Hindlimb muscle (tissue), 1 donor: ENCODE data around the gene PDCD10. TPM values are rescaled to one million over a fixed set of nuclear protein-coding genes. Genes with fewer than 3 reads are reported as not detected.

Experiments used
- DNase-seq: peaks from one replicate; pipeline ENCODE4 v3.0.0-alpha.2; 2013
- polyA plus RNA-seq: library from polyadenylated mRNA; unstranded; fragments of 120-200 nt; gene quantifications from one replicate; pipeline ENCODE4 v1.2.1, GENCODE V29; 2013; ENCODE audit not compliant: insufficient read length

The PDCD10 gene
- polyA plus RNA-seq, 1 donor, result 24.6 TPM

DNA sequence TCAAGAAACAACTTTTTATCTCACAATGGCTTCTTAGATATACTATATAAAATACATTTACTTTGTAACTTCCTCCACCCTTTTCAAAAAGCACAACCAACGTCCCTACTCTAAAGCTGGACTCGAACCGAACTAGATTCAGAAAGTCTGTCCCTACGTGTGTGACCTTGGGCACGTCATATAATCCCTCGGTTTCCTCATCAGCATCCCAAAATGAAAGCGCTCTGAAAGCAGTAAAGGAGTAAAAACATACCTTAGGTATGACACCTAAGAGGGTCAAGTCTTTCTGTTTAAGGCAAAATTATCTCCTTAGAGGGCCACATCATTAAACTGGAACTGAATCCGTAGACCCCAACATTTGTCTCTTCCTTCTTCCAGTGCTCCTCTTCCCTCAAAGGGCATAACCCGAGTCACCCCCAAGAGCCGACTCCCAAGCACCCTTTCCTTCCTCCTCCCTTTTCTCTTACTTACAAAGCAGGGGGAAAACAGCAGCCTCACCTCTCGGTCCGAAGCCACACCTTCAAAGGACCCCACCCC is 663 bp downstream of the PDCD10 start:
- no peak for DNase-seq

DNA sequence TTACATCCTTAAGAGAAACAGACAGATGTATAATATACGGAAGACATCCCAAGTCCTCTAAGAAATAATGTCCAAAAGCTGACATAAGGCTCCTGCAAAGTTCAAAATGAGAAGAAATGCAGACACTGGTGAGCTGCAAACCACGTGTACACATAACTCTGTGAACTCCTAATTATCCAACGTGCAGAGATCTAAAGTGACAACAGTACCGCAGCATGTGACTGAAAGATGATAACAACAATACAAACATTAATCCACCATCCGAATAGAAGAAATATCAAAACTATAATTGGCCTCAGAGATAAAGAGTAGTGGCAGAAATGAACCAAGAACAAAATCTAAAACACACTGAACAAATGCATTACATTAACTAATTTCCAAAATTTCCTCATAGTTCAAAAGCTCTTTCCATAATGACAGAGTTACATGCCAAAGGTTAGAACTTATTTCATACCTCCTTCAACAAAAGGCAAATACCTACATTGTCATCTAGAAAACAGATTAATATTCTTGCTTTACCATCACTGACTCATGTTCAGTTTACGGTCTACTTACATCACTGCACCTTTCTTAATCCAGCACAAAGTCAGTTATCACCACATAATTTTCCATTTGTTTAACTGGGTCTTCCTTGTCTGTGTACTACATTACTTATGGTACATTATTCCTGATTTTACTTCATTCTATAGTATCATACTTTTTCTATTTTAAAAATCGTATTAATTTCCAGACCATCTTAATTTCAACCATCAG is 2.2 kb downstream of the PDCD10 start:
- DNase-seq, result no peak

DNA sequence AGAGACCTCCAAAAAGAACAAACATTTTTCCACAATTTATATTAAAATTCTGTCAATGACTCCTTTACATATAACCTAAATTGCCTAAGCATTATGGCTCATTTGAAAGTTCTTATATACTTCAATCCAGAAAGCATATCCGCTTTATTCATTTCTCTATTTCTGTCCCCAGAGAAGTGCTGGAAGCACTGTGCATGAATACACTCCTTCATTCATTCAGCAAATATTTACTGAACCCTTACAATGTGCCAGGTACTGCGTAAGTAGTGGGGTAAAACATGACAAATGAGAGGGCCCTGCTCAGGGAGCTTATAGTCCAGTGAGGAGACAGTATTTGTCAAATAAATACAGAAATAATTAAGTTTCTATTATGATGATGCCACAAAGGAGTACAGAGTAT is 3.3 kb downstream of the PDCD10 start:
- DNase-seq, result no peak

DNA sequence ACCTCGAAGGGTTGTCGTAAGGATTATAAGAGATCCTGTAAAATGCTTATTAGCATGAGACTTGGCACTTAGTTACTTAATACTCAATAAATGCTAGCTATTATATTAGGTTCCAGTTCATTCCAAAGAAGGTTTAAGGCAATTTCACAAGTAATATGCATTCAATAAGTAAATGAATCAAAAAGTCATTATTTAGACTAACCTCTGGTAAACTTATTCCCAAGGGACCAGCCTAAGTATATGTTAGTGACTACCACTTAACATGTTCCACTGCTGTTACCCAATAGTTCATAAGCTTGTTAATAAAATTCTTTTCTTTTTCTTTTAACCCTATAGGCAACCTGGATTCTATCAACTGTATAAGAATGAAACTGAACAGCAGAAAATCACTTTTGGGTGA is 5.1 kb downstream of the PDCD10 start:
- DNase-seq, result no peak

DNA sequence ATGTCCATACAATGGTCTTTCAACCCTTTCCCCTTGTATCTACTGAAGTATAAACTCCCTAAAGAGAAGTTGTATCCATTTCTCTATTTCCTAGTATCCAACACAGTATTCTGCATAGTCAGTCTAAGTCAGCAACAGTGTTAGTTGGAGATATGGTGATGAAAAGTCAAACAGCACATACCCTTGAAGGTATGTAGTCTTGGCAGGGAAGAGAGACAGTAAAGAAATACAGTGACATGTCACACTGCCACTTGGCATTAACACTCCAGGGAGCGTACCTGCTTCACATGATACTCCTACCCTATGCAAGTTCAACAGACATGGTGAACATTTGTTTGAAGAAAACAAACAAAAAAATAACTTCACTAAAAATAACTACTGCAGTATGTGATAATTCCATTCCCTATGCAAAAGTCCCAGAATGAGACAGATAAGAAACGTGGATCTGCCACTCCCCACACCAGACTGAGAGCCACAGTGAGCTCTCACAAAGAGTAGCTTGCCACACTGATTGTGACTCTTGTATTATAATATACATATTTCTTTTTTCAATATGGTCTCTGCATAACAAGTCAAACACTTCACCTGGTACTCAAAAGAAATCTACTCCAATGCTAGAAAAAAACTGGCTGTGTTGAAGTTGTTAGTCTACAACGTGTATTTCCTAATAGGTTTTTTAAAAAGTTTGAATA is 5.9 kb downstream of the PDCD10 start:
- DNase-seq, result no peak

DNA sequence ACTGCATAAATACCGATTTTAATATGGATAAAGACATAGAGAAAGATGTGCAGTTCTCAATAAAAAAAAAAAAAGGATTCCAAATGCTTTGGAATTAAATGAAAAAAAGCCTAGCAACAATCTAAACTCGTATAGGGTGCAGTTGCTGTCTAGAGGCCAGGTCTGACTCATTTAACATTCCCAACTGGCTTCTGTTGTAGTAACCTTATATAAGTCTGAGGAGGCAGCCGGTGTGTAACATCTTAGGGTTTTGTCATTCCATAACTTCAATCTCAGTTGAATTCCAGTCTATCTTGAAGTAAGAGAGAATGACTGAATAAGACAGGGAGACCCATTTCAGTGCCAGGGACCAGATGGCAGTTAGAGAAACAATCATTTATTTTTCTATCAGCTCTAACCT is 6.5 kb downstream of the PDCD10 start:
- DNase-seq, result no peak

DNA sequence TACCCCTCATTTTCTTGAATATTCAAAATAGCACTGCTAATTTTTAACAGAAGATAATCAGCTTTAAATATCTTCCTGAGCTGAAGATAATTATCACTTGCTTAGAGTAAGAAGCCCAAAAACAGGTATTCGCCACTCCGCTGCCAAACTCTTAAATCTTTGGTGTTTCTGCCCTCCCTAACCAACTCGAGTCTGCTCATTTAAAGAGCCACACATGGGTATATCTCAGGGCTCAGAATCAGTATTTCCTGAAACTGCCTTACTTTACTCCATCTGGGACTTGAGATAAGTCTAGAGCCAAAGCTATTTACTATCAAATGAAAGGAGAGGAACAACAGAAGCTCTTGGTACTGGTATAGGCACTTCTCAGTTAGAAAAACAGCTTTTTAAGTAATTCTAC is 10.8 kb downstream of the PDCD10 start:
- no peak for DNase-seq

DNA sequence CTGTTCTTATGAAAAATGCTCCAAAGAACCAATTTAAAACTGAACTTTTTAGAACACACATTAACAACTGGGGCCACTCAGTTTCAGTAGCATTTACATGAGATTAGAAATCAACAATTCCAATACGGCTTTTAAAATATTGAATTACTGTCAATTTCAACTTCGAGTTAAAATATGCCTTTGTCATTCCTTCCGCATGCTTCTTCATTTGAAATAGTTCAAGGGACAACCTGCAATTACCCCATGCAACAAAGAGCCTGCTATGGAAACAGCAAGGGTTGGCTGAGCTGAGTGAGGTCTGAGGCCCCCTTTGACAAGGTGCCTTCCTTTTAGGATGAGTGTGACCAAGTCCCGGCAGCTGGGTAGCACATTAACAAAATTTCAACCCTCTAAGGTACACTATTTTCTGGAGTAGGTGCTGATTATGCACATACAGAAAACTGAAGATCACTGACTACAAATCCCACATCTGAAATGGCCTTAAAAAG is 11.6 kb downstream of the PDCD10 start:
- no peak for DNase-seq

DNA sequence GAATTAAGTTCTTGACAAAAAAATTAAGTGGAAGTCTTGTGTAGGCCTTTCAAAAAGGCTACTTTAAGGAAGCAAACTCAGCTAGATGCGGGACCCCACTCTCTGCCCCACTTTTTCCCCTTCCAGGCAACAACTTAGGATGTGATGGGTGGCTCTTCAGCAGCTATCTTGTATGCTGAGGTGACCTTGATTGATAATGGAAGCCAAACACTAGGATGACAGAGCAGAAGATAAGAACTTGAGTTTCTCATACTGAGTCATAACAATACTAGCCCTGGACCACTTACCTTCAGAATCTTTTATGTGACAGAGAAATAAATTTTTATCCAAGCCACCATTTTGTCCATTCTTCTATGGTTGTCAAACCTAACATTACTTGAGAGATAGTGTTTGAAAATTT is 16.1 kb downstream of the PDCD10 start:
- no peak for DNase-seq

DNA sequence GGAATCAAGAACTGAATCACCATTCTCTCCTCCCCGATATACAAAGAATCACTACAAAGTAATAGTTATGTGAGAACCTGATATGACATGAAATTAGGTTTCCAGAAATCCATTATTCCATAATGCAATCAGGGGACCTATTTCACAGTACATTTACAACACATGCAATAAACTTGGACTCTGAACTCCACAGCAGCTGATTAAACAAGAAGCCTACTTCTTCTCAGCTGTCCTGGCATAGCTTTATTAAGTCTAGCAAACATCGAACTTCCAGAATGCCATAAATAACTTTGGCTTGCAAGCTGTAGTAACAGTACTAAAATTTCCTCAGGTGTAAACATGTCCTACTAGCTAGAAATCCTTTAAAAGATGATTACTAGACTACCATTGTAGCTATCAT is 17.8 kb downstream of the PDCD10 start:
- DNase-seq, result no peak

DNA sequence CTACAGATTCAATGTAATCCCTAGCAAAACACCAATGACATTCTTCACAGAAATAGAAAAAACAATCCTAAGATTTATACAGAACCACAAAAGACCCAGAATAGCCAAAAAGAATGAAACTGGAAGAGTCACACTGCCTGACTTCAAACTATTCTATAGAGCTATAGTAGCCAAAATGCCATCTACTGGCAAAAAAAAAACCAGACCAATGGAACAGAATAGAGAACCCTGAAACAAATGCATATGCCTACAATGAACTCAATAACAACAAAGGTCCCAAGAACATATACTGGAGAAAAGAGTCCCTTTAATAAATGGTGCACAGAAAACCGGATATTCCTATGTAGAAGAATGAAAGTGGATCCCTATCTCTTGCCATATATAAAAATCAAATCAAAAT is 19.8 kb downstream of the PDCD10 start:
- no peak for DNase-seq

DNA sequence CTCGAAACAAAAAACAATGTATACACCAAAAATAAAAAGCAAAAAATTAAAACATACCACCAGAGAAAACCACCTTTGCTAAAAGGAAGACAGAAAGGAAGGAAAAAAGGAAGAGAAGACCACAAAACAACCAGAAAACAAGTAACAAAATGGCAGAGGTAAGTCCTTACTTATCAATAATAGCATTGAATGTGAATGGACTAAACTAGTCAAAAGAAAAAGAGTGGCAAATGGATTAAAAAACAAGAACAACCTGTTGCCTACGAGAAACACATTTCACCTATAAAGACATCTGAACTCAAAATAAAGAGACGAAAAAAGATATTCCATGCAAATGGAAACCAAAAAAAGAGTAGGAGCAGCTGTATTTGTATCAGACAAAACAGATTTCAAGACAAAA is 22.2 kb downstream of the PDCD10 start:
- no peak for DNase-seq

DNA sequence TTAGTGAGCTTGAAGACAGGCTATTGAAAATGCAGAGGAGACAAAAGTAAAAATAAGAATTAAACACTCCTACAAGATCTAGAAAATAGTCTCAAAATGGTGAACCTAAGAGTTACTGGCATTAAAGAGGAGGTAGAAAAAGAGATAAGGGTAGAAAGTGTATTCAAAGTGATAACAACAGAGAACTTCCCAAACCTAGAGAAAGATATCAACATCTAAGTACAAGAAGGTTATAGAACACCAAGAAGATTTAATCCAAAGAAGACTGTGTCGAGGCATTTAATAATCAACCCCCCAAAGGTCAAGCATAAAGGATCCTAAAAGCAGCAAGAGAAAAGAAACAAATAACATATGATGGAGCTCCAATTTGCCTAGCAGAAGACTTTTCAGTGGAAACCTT is 23.3 kb downstream of the PDCD10 start:
- DNase-seq, result no peak

DNA sequence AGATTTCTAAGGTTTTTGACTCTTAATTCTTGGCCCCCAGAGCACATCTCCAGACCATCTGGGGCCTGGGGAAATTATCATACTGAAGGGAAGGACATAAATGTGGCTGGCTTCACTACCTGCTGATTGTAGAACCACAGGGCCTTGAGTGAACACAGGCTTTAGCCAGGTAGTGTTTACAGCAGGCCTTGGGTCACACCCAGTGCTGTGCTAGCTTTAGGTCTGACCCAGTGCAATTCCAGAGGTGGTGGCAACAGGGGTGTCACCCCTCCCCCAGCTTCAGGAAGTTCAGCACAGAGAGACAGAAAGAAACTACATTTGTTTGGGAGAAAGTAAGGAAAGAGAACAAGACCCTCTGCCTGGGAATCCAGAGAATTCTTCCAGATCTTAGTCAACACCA is 24.1 kb downstream of the PDCD10 start:
- DNase-seq, result no peak

DNA sequence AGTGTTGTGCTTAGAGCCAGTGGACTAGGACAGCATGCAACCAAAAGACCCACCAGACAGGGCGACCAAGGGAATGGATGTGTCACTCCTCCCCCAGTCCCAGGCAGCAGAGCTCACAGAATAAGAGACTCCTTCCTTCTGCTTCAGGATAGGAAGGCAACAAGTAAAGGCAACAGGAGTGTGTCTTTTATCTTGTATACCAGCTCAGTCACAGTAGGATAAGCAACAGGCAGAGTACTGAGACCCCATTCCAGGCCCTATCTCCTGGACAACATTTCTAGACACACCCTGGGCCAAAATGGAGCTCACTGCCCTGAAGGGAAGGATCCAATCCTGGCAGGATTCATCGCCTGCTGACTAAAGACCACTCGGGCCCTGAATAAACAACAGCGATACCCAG is 25.0 kb downstream of the PDCD10 start:
- no peak for DNase-seq

DNA sequence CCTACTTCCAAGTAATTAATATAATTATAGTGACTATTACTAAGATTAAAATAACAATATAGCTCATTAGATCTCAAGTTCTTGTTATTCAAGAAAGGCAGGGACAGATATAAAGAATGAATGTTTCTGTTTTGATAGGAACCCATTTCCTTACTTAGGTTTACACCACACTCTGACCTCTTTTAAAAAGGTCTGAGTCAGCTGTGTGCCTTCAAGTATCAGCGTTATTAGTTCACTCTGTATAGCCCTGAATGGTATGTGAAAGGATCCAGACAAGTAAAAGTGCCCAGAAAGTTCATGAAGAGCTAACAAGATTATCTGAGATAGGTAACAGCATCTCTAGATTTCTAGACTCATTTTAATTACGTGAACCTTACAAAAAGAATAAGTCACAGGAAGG is 28.9 kb downstream of the PDCD10 start:
- DNase-seq, result no peak

DNA sequence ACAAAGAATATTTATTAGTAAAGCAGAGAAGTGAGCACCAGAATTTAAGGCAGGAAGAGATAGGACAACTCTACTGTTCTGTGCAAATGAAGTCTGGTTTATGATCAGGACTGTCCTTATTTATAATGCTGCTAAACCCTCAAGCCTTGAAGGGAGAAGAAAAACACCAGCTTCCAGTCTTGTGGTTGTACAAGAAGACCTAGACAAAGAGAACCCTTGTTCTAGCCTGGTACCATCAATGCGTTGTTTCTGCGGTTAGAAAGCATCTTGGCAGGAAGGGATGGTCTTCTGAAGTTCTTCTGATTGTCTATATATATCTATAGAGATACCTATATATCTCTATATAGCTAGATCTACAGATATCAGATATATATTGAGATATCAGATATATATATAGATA is 33.8 kb downstream of the PDCD10 start:
- DNase-seq, result no peak

DNA sequence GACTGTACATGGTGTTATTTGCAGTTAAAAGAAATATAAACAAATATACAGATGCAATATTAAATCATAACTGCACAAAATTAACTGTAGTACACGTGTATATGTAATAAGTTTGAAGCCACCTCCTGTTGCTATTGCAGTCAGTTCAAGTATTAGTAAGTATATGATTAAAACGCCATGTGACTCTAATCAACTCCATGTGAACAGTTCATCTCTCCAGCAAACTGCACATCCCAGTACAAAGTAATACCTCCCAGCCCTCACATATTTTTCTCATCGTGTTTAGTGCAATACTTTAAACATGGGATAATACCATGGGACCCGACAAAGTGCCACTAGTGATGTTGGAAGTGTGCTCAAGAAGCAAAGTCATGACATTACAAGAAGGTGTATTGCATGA is 34.6 kb downstream of the PDCD10 start:
- no peak for DNase-seq

DNA sequence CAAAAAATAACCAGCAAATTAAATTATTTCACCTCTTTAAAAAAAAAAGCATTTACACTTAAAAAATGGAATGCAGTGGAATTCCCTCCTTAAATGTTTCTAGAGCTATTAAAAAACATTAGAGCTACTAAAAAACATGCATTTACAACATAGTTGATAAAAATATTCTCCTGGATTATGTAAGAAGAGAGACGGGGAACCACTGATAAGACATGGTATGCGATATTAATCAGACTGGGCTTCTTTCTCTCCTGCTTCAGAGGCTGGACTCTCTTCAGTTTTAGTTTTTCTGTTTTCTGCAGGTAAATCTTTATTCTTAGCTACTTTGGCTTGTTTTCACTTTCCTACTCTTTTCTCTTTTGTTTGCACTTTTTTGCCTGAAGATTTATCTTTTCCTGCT is 40.6 kb downstream of the PDCD10 start:
- DNase-seq, result no peak

DNA sequence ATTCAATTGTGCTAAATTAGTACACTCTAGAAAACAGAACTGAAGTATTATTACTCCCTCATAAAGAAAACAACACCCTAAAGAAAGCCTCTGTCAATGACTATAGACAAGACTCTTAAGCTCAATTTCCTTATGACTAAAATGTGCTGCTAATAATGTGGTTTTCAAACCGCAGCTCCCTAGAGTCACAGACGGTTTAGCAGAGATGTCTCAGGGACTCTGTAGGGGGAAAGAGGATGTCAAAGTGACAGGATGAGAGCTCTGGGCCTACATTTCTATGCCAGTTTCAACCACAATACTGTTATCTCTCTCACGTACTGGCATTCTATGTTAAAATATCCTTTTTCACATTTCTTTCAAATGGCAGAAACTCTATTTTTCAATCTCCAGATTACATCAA is 43.3 kb downstream of the PDCD10 start:
- no peak for DNase-seq

DNA sequence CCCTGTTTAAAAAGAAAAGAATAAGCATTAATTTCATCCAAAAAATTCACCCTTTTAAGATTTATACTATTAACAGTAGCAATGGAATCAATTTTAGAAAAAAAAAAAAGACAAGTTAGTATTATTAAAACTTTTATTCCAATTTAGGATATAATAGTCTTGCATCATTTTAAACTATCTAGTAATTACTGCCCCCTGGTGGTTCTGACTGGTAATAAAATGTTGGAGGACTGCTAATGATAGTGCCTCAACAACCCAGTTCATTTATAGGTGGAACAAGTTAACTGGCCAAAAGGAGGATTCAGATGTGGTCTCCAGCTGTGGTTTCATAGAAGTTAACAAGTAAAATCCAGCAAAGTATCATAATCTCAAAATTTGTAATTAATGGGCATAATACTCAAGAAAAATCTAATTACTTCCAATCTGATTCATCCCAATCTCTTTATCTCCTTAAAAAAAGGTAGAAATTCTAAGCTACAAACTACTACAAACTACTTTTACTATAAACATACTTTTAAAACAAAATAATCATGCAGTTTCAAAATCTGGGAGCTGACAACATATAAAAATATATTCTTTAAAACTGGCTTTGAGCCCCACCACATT is 50.2 kb downstream of the PDCD10 start:
- peak; percentile 45 for DNase-seq

DNA sequence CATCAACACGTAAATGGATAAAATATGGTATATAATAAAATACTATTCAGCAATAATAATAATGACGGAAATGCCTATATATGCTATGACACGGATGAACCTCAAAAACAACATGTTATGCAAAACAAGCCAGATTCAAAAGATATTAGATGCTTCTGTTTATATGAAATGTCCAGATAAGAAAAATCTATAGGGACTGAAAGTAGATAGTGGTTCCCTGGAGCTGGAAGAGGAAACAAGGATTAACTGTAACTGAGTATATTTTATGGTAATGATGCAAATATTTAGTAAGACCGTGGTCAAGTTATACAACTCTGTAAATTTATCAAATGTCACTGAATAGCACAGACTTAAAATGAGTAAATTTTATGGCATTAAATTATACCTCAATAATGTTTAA is 55.2 kb downstream of the PDCD10 start:
- no peak for DNase-seq

DNA sequence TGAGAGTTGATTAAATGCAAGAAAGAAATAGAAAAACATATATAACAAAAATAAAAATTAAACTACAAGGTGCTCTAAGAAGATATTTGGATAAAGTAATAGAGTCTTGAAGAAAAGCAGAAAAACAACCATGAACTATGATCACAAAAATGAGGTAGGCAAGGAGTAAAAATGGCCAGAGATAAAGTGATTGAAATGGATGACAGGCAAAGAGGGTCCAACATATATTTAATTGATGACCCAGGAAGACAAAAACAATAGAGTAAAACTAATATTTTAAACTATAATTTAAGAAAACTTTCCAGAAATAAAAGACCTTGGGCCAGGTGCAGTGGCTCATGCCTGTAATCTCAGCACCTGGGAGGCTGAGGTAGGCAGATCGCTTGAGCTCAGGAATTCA is 58.8 kb downstream of the PDCD10 start:
- no peak for DNase-seq

DNA sequence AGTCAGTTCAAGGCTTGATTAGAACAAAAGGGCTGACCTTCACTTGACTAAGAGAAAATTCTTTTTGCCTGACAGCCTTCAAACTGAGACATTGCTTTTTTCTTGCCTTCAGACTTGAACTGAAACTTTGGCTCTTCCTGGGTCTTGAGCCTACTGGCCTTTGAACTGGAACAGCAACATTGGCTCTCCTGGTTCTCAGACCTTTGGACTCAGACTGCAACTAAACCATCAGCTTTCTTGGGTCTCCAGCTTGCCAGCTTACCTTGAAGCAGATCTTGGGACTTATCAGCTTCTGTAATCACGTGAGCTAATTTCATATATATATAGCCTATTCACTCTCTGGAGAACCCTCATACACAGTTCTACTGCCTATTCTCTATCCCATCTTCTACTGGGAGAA is 61.5 kb downstream of the PDCD10 start:
- no peak for DNase-seq
